ENCODE results near the gene MARK2. TPM values are rescaled to one million over a fixed set of nuclear protein-coding genes. Genes with fewer than 3 reads are reported as not detected.
A peak's percentile ranks its signal among the peaks of the same experiment; 100 is the strongest.

Gene MARK2
- total and polyA plus RNA-seq, 10 of the 15 experiments (the other 5 are each of a cell fraction or from before 2014, with no cell fraction given), result 0.19 to 29.5 (median 13.2) TPM

DNA sequence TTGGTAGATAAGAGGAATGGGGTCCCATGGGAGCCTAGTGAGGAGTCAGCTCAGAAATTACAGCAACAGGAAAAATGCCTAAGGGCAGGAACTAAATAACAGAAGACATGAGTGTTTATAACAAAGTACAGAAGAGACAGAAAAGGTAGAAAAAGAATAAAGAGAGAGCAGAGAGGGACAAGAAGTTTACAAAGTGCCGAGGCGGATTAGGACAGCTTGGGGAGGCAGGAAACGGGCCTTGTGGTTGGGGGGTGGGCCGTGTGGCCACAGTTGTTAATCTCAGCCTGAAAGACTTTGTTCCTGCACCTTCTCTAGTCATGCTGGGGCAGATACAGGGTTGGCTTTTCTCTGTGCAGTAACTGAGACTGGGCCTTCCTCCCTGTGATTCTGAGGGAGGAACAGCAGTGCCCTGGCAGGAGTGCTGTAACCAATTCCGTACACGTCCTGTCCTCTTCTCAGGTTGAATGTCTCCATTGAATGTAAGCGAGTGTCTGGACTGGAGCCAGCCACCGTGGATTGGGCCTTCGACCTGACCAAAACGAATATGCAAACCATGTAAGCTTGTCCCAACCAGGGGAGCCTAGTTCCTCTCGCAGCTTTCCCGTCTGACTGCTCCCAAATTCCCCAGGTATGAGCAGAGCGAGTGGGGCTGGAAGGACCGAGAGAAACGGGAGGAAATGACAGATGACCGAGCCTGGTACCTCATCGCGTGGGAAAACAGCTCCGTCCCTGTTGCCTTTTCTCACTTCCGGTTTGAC, 113.0 kb downstream of the MARK2 start (continued):
- TF ChIP-seq, protein P1, sequence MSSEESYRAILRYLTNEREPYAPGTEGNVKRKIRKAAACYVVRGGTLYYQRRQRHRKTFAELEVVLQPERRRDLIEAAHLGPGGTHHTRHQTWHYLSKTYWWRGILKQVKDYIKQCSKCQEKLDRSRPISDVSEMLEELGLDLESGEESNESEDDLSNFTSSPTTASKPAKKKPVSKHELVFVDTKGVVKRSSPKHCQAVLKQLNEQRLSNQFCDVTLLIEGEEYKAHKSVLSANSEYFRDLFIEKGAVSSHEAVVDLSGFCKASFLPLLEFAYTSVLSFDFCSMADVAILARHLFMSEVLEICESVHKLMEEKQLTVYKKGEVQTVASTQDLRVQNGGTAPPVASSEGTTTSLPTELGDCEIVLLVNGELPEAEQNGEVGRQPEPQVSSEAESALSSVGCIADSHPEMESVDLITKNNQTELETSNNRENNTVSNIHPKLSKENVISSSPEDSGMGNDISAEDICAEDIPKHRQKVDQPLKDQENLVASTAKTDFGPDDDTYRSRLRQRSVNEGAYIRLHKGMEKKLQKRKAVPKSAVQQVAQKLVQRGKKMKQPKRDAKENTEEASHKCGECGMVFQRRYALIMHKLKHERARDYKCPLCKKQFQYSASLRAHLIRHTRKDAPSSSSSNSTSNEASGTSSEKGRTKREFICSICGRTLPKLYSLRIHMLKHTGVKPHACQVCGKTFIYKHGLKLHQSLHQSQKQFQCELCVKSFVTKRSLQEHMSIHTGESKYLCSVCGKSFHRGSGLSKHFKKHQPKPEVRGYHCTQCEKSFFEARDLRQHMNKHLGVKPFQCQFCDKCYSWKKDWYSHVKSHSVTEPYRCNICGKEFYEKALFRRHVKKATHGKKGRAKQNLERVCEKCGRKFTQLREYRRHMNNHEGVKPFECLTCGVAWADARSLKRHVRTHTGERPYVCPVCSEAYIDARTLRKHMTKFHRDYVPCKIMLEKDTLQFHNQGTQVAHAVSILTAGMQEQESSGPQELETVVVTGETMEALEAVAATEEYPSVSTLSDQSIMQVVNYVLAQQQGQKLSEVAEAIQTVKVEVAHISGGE (CRISPR knock-in tag; IDR thresholded peaks at IDR 0.05), result no peak

- Histone ChIP-seq H3K4me2 (ENCODE audit: control insufficient read depth, insufficient read depth) (peak overlapping the region; percentile 86), H2AFZ (ENCODE audit: control insufficient read depth, low read depth, low read length) (peak overlapping the region; percentile 67), H3K4me1 (ENCODE audit: control insufficient read depth, insufficient read depth, low read length) (peaks cover 23% of the 10 kb centered on the region), H3K79me2 (ENCODE audit: control insufficient read depth, insufficient read depth, low read length) (peaks cover 2% of the 10 kb centered on the region; the same call in 1 of the 2 replicates), H3K27ac (ENCODE audit: control insufficient read depth, insufficient read depth) (peak overlapping the region; percentile 88), H3K36me3 (ENCODE audit: control insufficient read depth in 2 of 2, insufficient read depth in 2 of 2, low read length in 1 of 2) (peaks cover 17 to 32% of the 10 kb centered on the region in 2 experiments), H3K27me3 (replicated peaks in 1 of 2; ENCODE audit: control insufficient read depth in 2 of 2, insufficient read depth in 2 of 2, low read length in 1 of 2) (no peaks in the 10 kb centered on the region), H3K4me3 (0 out of 2 replicates have a peak overlapping the region, but pooled peaks have one; percentile 17), H3K9me3 (replicated peaks; ENCODE audit: control insufficient read depth, insufficient read depth, low read length) (no peaks in the 10 kb centered on the region), H3K9ac (ENCODE audit: control insufficient read depth, insufficient read depth, low read length) (peak overlapping the region; percentile 85), H4K20me1 (ENCODE audit: control insufficient read depth, insufficient read depth) (no peaks in the 10 kb centered on the region)
- in situ Hi-C loops (cut with MboI) (no loop called here), intact Hi-C loops (cut with micrococcal nuclease; ENCODE audit: unreplicated experiment) (loop anchor here (5.0 kb wide), 1 partner anchor 185 kb away; the partner anchor contains the start of gene ZFTA)
- ChIA-PET POLR2A (interaction anchor here (0.5 to 1.5 kb wide), 5 partner anchors 8 to 32 kb away, joined by 3 to 6 read pairs (median 5); no protein-coding TSS in a partner anchor), SMC1A (ENCODE audit: uncharacterized antibody, unreplicated experiment) (interaction anchor here (0.7 to 11.4 kb wide), 6 partner anchors 8 to 185 kb away, joined by 3 to 234 read pairs (median 4); partner anchors contain the start of gene MARK2), CTCF (interaction anchor here (0.9 to 12.7 kb wide), 6 partner anchors 10 to 1759 kb away, joined by 3 to 271 read pairs (median 4); partner anchors contain the start of genes MARK2 and NAA40), RAD21 (ENCODE audit: unreplicated experiment) (interaction anchor here (1.1 kb wide), 1 partner anchor 113 kb away, joined by 3 read pairs; no protein-coding TSS in a partner anchor)
- no peak for DNase-seq (ENCODE audit: low read depth, low spot score)
- no peak; the same call in 2 of the 3 replicates for ATAC-seq
- no TSS peak for BruUV-seq (replicated peaks)
- WGBS (ENCODE audit: insufficient coverage, insufficient replicate concordance, low lambda C conversion rate, missing lambda C conversion rate), result 90% methylated on average over 4 of the region's 4 CpGs
- TF ChIP-seq MXI1 (IDR thresholded peaks at IDR 0.05; ENCODE audit: low read depth, low read length) (no peak), BHLHE40 (IDR thresholded peaks at IDR 0.05; ENCODE audit: borderline replicate concordance in 1 of 2, low read depth in 2 of 2, low read length in 1 of 2) (no peak), CBX5 (IDR thresholded peaks at IDR 0.05; ENCODE audit: low read depth) (no peak), POU2F2 (IDR thresholded peaks at IDR 0.05; ENCODE audit: borderline replicate concordance, low read depth, low read length) (no peak), RAD21 (IDR thresholded peaks at IDR 0.05; ENCODE audit: insufficient read depth, low read depth, low read length) (no peak), ATF3 (IDR thresholded peaks at IDR 0.05; ENCODE audit: borderline replicate concordance, extremely low read depth, low read depth, low read length) (no peak), NFXL1 (IDR thresholded peaks at IDR 0.05; ENCODE audit: borderline replicate concordance) (no peak), ESRRA (IDR thresholded peaks at IDR 0.05; ENCODE audit: low read length) (no peak), HSF1 (IDR thresholded peaks at IDR 0.05; ENCODE audit: low read depth, low read length) (no peak), BCL11A (IDR thresholded peaks at IDR 0.05; ENCODE audit: low read depth, low read length) (no peak)
- TF ChIP-seq, protein P2, sequence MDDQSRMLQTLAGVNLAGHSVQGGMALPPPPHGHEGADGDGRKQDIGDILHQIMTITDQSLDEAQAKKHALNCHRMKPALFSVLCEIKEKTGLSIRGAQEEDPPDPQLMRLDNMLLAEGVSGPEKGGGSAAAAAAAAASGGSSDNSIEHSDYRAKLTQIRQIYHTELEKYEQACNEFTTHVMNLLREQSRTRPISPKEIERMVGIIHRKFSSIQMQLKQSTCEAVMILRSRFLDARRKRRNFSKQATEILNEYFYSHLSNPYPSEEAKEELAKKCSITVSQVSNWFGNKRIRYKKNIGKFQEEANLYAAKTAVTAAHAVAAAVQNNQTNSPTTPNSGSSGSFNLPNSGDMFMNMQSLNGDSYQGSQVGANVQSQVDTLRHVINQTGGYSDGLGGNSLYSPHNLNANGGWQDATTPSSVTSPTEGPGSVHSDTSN (IDR thresholded peaks at IDR 0.05; ENCODE audit: insufficient replicate concordance, low read depth, low read length), result no peak
- FAIRE-seq, result no peak
Observed at GRCh38 chr11:63952570-63952969, 113.7 kb downstream of the MARK2 start.

Data from GM12878 (cell line).